HepG2 (cell line): ENCODE data around the gene SAMD14. TPM values are rescaled to one million over a fixed set of nuclear protein-coding genes. Genes with fewer than 3 reads are reported as not detected.

Experiments used
- HIVEP1 ChIP-seq: sonication (generic); formaldehyde crosslinking; IDR thresholded peaks from 2 replicates; pipeline ENCODE4 v1.4.0; 2020; ENCODE audit warnings: mild to moderate bottlenecking, missing genetic modification reagents
- HOXA5 ChIP-seq: sonication (generic); formaldehyde crosslinking; IDR thresholded peaks from 2 replicates; pipeline ENCODE4 v1.4.0; 2020; ENCODE audit warnings: missing genetic modification reagents
- KDM6A ChIP-seq: IDR thresholded peaks from 2 replicates; pipeline ENCODE4 v1.6.1; 2016; ENCODE audit warnings: low read depth
- NR1H2 ChIP-seq: sonication (generic); formaldehyde crosslinking; IDR thresholded peaks from 2 replicates; pipeline ENCODE4 v1.8.1; 2022; ENCODE audit warnings: low read depth, missing genetic modification reagents, borderline replicate concordance
- NR3C1 ChIP-seq: sonication (generic); formaldehyde crosslinking; IDR thresholded peaks from 2 replicates; pipeline ENCODE4 v1.4.0; 2020; ENCODE audit warnings: missing genetic modification reagents
- PAWR ChIP-seq: sonication (generic); formaldehyde crosslinking; IDR thresholded peaks from 2 replicates; pipeline ENCODE4 v1.4.0; 2020; ENCODE audit warnings: missing genetic modification reagents, mild to moderate bottlenecking, borderline replicate concordance
- RCOR2 ChIP-seq: IDR thresholded peaks from 2 replicates; pipeline ENCODE4 v1.6.1; 2016; ENCODE audit warnings: missing biosample characterization, missing genetic modification reagents
- SETDB1 ChIP-seq: sonication (generic); formaldehyde crosslinking; IDR thresholded peaks from 2 replicates; pipeline ENCODE4 v1.5.1; 2020; ENCODE audit warnings: missing genetic modification reagents, mild to moderate bottlenecking, borderline replicate concordance
- SIX4 ChIP-seq: sonication (generic); formaldehyde crosslinking; IDR thresholded peaks from 2 replicates; pipeline ENCODE4 v1.4.0; 2020; ENCODE audit warnings: missing genetic modification reagents
- TGIF2 ChIP-seq: IDR thresholded peaks from 2 replicates; pipeline ENCODE4 v1.6.1; 2016; ENCODE audit warnings: control low read depth, missing compliant biosample characterization
- ZFP1 ChIP-seq: IDR thresholded peaks from 2 replicates; pipeline ENCODE4 v1.6.1; 2016
- ZFP90 ChIP-seq: sonication (generic); formaldehyde crosslinking; IDR thresholded peaks from 2 replicates; pipeline ENCODE4 v1.8.0; 2022; ENCODE audit warnings: missing genetic modification reagents, mild to moderate bottlenecking, inconsistent platforms, borderline replicate concordance
- ZNF34 ChIP-seq: sonication (generic); formaldehyde crosslinking; IDR thresholded peaks from 2 replicates; pipeline ENCODE4 v1.4.0; 2020; ENCODE audit warnings: mild to moderate bottlenecking, missing genetic modification reagents, borderline replicate concordance
- ZNF431 ChIP-seq: sonication (generic); formaldehyde crosslinking; IDR thresholded peaks from 2 replicates; pipeline ENCODE4 v1.9.0; 2022; ENCODE audit warnings: missing genetic modification reagents, low read depth, mild to moderate bottlenecking, borderline replicate concordance
- ZNF567 ChIP-seq: sonication (generic); formaldehyde crosslinking; IDR thresholded peaks from 2 replicates; pipeline ENCODE4 v1.8.1; 2023; ENCODE audit warnings: mild to moderate bottlenecking, missing genetic modification reagents, borderline replicate concordance
- ZNF678 ChIP-seq: sonication (generic); formaldehyde crosslinking; IDR thresholded peaks from 2 replicates; pipeline ENCODE4 v1.4.0; 2020; ENCODE audit warnings: mild to moderate bottlenecking, missing genetic modification reagents
- ZNF746 ChIP-seq: sonication (generic); formaldehyde crosslinking; IDR thresholded peaks from 2 replicates; pipeline ENCODE4 v1.8.0; 2022; ENCODE audit warnings: mild to moderate bottlenecking, missing genetic modification reagents
- ZNF780A ChIP-seq: sonication (generic); formaldehyde crosslinking; IDR thresholded peaks from 2 replicates; pipeline ENCODE4 v1.8.0; 2022; ENCODE audit warnings: mild to moderate bottlenecking, missing genetic modification reagents, moderate library complexity
- ZNF879 ChIP-seq: sonication (generic); formaldehyde crosslinking; IDR thresholded peaks from 2 replicates; pipeline ENCODE4 v1.8.1; 2023; ENCODE audit warnings: missing genetic modification reagents
- polyA plus RNA-seq, 8 experiments: library from polyadenylated mRNA; depleted of rRNA in 3 of 8; stranded (reverse) in 7 of 8; unstranded in 1 of 8; fragments of >200 nt; fragmentation: Illumina TruSeq in 4 of 8; extraction: Trizol in 4 of 8; gene quantifications; 2 replicates each; pipeline versions ENCODE4 v1.2.1 to v1.2.3, GENCODE V29; 2011 to 2016; ENCODE audit warnings: low read depth in 4 of 8, missing spikeins in 1 of 8, mixed read lengths in 1 of 8; ENCODE audit not compliant: insufficient read depth in 1 of 8
- total RNA-seq, 5 experiments: library from RNA; depleted of rRNA; stranded (reverse); fragments of >200 nt; fragmentation: Illumina TruSeq; extraction: Trizol; gene quantifications; 2 replicates each; pipeline ENCODE4 v1.2.3, GENCODE V29; 2016; ENCODE audit warnings: low read depth in 1 of 5
- TF ChIP-seq, protein P1 (sequence below): sonication (generic); formaldehyde crosslinking; conservative IDR thresholded peaks from 2 replicates; pipeline ENCODE4 v1.8.0; 2022; ENCODE audit warnings: mild to moderate bottlenecking, moderate library complexity, missing genetic modification reagents
- TF ChIP-seq, protein P2 (sequence below): sonication (generic); formaldehyde crosslinking; conservative IDR thresholded peaks from 2 replicates; pipeline ENCODE4 v1.5.0; 2020; ENCODE audit warnings: missing genetic modification reagents
- TF ChIP-seq, protein P3 (sequence below): IDR thresholded peaks from 2 replicates; pipeline ENCODE4 v1.6.1; 2016; ENCODE audit warnings: low read depth
- TF ChIP-seq, protein P4 (sequence below): fragments of 450-650 bp; IDR thresholded peaks from 2 replicates; pipeline ENCODE4 v1.6.1; 2016
- TF ChIP-seq, protein P5 (sequence below): IDR thresholded peaks from 2 replicates; pipeline ENCODE4 v1.6.1; 2016; ENCODE audit warnings: missing genetic modification reagents, missing compliant biosample characterization

Gene SAMD14
- total and polyA plus RNA-seq, 2 of the 13 experiments (the other 11 are each of a cell fraction or from before 2014, with no cell fraction given) = 0.07 to 0.22 TPM

DNA sequence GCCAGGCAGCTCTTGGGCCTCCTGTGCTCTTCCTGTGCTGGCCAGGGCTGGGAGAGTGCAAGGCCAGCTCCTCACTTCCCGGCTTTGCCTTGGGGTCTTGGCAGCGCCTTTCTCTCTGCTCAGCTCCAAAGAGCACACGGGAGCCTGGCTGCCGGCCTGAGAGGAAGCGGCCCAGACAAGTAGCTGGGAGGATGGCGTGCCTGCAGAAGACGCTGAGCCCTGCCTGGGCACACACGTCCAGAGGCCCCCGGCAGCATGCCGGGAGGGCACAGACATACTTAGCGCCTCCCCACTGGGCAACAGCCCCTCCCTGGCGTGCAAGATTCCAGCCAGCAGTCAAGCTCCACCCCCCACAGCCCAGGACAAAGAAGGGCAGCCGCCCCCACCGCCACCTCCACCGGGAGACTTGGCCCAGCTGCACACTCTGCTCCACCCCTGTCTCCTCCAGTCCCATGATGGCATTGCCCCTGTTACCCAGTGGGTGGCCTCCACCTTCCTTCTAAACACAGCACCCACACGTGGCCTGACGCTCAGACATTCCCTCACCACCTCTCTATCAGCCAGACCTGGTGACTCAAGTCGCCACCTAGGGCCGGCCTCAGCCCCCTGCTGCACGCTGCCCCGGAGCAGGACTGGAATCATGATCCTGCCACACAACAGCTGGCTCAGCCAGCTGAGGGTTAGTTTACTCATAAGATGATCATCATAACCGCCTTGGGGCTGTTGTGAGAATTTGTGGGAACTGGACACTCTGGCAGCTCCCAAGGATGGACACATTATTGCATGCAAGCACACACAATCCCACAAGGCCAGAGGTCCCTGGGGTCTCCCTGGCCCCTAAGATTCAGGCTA lies 48.2 kb upstream of the SAMD14 start (continued):
- TF ChIP-seq NR1H2 (no peak), ZNF678 (no peak), ZFP1 (CRISPR knock-in tag) (no peak), ZFP90 (CRISPR knock-in tag) (no peak), NR3C1 (CRISPR knock-in tag) (no peak), RCOR2 (CRISPR knock-in tag) (peak; percentile 65; the same call in 1 of the 2 replicates), ZNF431 (CRISPR knock-in tag) (peak; percentile 82), ZNF879 (CRISPR knock-in tag) (no peak), ZNF567 (CRISPR knock-in tag) (no peak), ZNF746 (CRISPR knock-in tag) (peak; percentile 48; the same call in 1 of the 2 replicates), SIX4 (CRISPR knock-in tag) (0 out of 2 replicates have a peak, but pooled peaks have one; percentile 49), SETDB1 (no peak), PAWR (no peak), HIVEP1 (CRISPR knock-in tag) (peak; percentile 44; the same call in 1 of the 2 replicates), KDM6A (CRISPR knock-in tag) (no peak), ZNF780A (no peak), HOXA5 (CRISPR knock-in tag) (peak; percentile 18; the same call in 1 of the 2 replicates), ZNF34 (CRISPR knock-in tag) (no peak; the same call in 1 of the 2 replicates), TGIF2 (CRISPR knock-in tag) (peak; percentile 66)
- TF ChIP-seq, protein P1, sequence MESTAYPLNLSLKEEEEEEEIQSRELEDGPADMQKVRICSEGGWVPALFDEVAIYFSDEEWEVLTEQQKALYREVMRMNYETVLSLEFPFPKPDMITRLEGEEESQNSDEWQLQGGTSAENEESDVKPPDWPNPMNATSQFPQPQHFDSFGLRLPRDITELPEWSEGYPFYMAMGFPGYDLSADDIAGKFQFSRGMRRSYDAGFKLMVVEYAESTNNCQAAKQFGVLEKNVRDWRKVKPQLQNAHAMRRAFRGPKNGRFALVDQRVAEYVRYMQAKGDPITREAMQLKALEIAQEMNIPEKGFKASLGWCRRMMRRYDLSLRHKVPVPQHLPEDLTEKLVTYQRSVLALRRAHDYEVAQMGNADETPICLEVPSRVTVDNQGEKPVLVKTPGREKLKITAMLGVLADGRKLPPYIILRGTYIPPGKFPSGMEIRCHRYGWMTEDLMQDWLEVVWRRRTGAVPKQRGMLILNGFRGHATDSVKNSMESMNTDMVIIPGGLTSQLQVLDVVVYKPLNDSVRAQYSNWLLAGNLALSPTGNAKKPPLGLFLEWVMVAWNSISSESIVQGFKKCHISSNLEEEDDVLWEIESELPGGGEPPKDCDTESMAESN (CRISPR knock-in tag) = peak; percentile 63
- TF ChIP-seq, protein P2, sequence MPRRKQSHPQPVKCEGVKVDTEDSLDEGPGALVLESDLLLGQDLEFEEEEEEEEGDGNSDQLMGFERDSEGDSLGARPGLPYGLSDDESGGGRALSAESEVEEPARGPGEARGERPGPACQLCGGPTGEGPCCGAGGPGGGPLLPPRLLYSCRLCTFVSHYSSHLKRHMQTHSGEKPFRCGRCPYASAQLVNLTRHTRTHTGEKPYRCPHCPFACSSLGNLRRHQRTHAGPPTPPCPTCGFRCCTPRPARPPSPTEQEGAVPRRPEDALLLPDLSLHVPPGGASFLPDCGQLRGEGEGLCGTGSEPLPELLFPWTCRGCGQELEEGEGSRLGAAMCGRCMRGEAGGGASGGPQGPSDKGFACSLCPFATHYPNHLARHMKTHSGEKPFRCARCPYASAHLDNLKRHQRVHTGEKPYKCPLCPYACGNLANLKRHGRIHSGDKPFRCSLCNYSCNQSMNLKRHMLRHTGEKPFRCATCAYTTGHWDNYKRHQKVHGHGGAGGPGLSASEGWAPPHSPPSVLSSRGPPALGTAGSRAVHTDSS (CRISPR knock-in tag) = no peak
- TF ChIP-seq, protein P3, sequence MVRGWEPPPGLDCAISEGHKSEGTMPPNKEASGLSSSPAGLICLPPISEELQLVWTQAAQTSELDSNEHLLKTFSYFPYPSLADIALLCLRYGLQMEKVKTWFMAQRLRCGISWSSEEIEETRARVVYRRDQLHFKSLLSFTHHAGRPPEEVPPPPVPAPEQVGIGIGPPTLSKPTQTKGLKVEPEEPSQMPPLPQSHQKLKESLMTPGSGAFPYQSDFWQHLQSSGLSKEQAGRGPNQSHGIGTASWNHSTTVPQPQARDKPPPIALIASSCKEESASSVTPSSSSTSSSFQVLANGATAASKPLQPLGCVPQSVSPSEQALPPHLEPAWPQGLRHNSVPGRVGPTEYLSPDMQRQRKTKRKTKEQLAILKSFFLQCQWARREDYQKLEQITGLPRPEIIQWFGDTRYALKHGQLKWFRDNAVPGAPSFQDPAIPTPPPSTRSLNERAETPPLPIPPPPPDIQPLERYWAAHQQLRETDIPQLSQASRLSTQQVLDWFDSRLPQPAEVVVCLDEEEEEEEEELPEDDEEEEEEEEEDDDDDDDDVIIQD = 0 out of 2 replicates have a peak, but pooled peaks have one; percentile 31
- TF ChIP-seq, protein P4, sequence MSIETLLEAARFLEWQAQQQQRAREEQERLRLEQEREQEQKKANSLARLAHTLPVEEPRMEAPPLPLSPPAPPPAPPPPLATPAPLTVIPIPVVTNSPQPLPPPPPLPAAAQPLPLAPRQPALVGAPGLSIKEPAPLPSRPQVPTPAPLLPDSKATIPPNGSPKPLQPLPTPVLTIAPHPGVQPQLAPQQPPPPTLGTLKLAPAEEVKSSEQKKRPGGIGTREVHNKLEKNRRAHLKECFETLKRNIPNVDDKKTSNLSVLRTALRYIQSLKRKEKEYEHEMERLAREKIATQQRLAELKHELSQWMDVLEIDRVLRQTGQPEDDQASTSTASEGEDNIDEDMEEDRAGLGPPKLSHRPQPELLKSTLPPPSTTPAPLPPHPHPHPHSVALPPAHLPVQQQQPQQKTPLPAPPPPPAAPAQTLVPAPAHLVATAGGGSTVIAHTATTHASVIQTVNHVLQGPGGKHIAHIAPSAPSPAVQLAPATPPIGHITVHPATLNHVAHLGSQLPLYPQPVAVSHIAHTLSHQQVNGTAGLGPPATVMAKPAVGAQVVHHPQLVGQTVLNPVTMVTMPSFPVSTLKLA = peak; percentile 65
- TF ChIP-seq, protein P5, sequence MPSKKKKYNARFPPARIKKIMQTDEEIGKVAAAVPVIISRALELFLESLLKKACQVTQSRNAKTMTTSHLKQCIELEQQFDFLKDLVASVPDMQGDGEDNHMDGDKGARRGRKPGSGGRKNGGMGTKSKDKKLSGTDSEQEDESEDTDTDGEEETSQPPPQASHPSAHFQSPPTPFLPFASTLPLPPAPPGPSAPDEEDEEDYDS = peak; percentile 48; the same call in 1 of the 2 replicates
